ENCODE data around the gene MED27. TPM values are rescaled to one million over a fixed set of nuclear protein-coding genes. Genes with fewer than 3 reads are reported as not detected.

Gene MED27
- total RNA-seq, 1 donor from 2014 or later = 25.1 TPM

DNA sequence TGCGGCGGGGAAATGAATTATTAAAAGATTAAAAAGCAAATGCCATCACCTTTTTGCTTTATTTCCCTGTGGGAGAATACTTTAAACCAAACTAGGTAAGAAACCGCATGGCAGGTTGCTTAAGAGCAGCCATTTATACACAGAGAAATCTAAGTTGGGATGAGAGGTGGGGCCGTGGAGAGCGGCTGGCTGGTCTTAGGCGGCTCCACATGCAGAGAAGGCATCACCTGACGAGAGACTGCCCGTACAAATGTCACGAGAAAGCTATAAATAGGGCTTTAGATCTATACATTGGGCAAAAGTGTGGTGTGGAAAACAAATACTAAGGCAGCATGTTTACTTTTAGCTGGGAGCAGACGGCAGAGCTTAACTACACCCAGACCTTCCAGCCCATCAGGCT is 39.4 kb downstream of the MED27 start:
- no peak for DNase-seq (ENCODE audit: low spot score, unreplicated experiment)
- H3K36me3 Mint-ChIP-seq (ENCODE audit: insufficient read depth) = peaks cover 2% of the 10 kb centered on the region

DNA sequence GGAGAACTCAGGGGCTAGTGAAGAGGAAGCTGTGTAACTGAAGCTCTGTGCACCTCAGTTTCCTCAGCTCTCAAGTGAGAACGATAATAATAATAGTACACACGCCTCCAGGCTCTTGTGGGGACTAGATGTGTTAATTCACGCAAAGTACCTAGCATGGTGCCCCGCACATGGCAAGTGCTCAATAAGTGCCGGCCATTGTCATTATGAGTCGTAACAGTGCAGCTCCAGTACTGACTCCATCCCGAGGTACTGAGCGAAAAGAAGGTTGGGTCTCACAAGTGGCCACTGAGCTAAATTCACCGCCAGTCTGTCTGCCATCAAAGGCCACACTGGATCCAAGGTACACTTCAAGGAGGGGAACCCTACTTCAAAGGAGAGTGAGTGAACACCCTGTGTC is 40.4 kb downstream of the MED27 start:
- no peak overlapping the region for H3K4me3 Mint-ChIP-seq (ENCODE audit: low read depth)
- DNase-seq (ENCODE audit: low spot score, unreplicated experiment) = no peak
- no peak overlapping the region for H3K27ac Mint-ChIP-seq
- no peaks in the 10 kb centered on the region for H3K9me3 Mint-ChIP-seq (ENCODE audit: low read depth)
- TF ChIP-seq, protein P1, sequence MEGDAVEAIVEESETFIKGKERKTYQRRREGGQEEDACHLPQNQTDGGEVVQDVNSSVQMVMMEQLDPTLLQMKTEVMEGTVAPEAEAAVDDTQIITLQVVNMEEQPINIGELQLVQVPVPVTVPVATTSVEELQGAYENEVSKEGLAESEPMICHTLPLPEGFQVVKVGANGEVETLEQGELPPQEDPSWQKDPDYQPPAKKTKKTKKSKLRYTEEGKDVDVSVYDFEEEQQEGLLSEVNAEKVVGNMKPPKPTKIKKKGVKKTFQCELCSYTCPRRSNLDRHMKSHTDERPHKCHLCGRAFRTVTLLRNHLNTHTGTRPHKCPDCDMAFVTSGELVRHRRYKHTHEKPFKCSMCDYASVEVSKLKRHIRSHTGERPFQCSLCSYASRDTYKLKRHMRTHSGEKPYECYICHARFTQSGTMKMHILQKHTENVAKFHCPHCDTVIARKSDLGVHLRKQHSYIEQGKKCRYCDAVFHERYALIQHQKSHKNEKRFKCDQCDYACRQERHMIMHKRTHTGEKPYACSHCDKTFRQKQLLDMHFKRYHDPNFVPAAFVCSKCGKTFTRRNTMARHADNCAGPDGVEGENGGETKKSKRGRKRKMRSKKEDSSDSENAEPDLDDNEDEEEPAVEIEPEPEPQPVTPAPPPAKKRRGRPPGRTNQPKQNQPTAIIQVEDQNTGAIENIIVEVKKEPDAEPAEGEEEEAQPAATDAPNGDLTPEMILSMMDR (IDR thresholded peaks at IDR 0.05; ENCODE audit: unreplicated experiment) = no peak
- H3K27me3 Mint-ChIP-seq = no peaks in the 10 kb centered on the region
- peaks cover 2% of the 10 kb centered on the region for H3K36me3 Mint-ChIP-seq (ENCODE audit: insufficient read depth)
- peaks cover 30% of the 10 kb centered on the region for H3K4me1 Mint-ChIP-seq (ENCODE audit: low read depth)

More for the DNA sequence above, 39.4 kb downstream of the MED27 start:
- Mint-ChIP-seq H3K27ac (peak overlapping the region; percentile 70), H3K27me3 (no peaks in the 10 kb centered on the region), H3K9me3 (ENCODE audit: low read depth) (no peaks in the 10 kb centered on the region), H3K4me1 (ENCODE audit: low read depth) (peaks cover 28% of the 10 kb centered on the region), H3K4me3 (ENCODE audit: low read depth) (no peak overlapping the region)
- TF ChIP-seq, protein P1 (IDR thresholded peaks at IDR 0.05; ENCODE audit: unreplicated experiment) = no peak

DNA sequence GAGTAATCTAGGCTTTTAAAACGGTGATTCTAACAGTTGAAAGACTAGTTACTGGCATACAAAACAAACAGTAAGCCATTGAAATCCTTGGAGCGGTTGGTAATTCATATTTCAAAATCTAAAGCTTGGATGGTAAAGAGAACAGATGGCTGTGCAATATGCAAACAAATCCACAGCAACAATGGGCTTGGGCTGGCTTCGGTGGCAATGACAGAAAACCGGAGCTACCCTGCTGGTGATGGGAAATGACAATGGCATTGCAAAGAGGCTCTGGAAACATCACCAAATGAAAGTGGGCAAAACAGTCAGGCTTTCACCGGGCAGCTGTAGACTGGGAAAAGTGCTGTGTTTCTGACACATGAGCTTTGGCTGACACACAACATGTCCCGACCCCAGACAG is 42.2 kb downstream of the MED27 start:
- no peaks in the 10 kb centered on the region for H3K9me3 Mint-ChIP-seq (ENCODE audit: low read depth)
- H3K36me3 Mint-ChIP-seq (ENCODE audit: insufficient read depth) = peaks cover 2% of the 10 kb centered on the region
- TF ChIP-seq, protein P1 (IDR thresholded peaks at IDR 0.05; ENCODE audit: unreplicated experiment) = no peak
- no peak overlapping the region for H3K27ac Mint-ChIP-seq
- no peaks in the 10 kb centered on the region for H3K27me3 Mint-ChIP-seq
- no peak overlapping the region for H3K4me3 Mint-ChIP-seq (ENCODE audit: low read depth)
- no peak for DNase-seq (ENCODE audit: low spot score, unreplicated experiment)
- peaks cover 28% of the 10 kb centered on the region for H3K4me1 Mint-ChIP-seq (ENCODE audit: low read depth)

DNA sequence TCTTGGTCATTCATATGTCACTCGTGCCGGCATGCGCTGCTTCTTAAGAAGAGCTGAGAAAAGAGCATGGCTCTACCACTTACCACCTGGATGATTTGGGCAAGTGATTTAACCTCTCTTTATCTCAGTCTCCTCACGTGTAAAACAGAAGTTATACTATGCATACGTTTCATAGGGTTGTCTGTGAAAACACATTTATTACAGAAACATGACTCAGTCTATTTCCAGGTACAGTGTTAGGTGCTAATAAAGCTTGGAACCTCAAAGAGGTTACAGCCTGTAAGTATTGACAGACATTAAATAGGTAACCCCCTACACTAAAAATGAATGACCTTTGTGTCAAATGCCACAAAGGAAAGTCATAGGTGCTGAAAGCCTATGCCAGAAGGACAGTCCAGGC is 43.1 kb downstream of the MED27 start:
- H3K9me3 Mint-ChIP-seq (ENCODE audit: low read depth) = no peaks in the 10 kb centered on the region
- H3K27me3 Mint-ChIP-seq = no peaks in the 10 kb centered on the region
- peak overlapping the region; percentile 67 for H3K27ac Mint-ChIP-seq
- H3K36me3 Mint-ChIP-seq (ENCODE audit: insufficient read depth) = peaks cover 2% of the 10 kb centered on the region
- TF ChIP-seq, protein P1 (IDR thresholded peaks at IDR 0.05; ENCODE audit: unreplicated experiment) = no peak
- DNase-seq (ENCODE audit: low spot score, unreplicated experiment) = no peak
- H3K4me1 Mint-ChIP-seq (ENCODE audit: low read depth) = peaks cover 20% of the 10 kb centered on the region
- no peak overlapping the region for H3K4me3 Mint-ChIP-seq (ENCODE audit: low read depth)

DNA sequence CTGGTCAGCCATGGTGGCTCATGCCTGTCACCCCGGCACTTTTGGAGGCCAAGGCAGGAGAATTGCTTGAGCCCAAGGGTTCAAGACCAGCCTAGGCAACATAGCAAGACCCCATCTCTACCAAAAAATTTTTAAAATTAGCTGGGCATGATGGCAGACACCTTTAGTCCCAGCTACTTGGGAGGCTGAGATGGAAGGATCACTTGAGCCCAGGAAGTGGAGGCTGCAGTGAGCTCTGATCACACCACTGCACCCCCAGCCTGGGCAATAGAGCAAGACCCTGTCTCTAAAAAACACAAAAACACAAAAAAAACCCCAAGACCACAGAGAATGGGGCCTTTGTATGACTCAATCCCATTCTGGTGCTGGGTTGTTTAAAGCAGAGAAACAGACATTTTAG is 44.0 kb downstream of the MED27 start:
- H3K9me3 Mint-ChIP-seq (ENCODE audit: low read depth) = no peaks in the 10 kb centered on the region
- no peaks in the 10 kb centered on the region for H3K27me3 Mint-ChIP-seq
- no peak for DNase-seq (ENCODE audit: low spot score, unreplicated experiment)
- H3K4me3 Mint-ChIP-seq (ENCODE audit: low read depth) = no peak overlapping the region
- H3K4me1 Mint-ChIP-seq (ENCODE audit: low read depth) = peaks cover 13% of the 10 kb centered on the region
- peaks cover 2% of the 10 kb centered on the region for H3K36me3 Mint-ChIP-seq (ENCODE audit: insufficient read depth)
- TF ChIP-seq, protein P1 (IDR thresholded peaks at IDR 0.05; ENCODE audit: unreplicated experiment) = no peak
- H3K27ac Mint-ChIP-seq = no peak overlapping the region

Data from progenitor cell of endocrine pancreas (in vitro differentiated cells).